NCI-H526 treated with DMSO at 0.1 percent for 48 hours (cell line): ENCODE data around the gene SSH3.
"Not testable (repeated sequence)": the region's sequence is repeated elsewhere in the genome, so short reads cannot be mapped to it uniquely, and the experiment has no call there.

Experiments used
- DNase-seq: peaks from one replicate; lab custom pipeline; 2025; lab: John Stamatoyannopoulos, UW

SSH3 gene

GRCh38 chr11:67312187-67313021, 9.1 kb downstream of the SSH3 start:
- DNase-seq = no peak

GRCh38 chr11:67313125-67313890, 10.0 kb downstream of the SSH3 start:
- no peak for DNase-seq

DNA sequence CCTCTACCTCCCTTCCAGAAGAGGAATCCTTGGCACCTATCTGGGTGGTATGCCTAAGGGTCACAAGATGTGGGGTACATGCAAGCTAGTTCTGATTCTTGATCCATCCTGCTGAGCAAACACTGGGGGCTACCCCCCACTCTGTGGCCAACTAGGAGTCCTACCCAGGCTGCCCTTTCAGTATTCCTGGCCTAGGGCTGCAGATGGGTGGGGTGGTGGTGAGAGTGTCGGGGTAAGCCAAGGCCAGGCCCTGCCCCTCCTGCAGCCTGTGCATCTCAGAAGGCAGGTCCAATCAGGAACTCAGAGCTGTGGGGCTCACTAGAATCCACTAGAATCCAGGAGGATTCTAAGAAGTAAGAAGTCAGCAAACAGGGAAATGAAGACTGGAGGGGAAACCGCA, 10.9 kb downstream of the SSH3 start:
- no peak for DNase-seq

- DNase-seq = no peak
Measured at GRCh38 chr11:67315325-67315909, 12.1 kb downstream of the SSH3 start.

- no peak for DNase-seq
Measured at GRCh38 chr11:67316882-67317204, 13.5 kb downstream of the SSH3 start.

DNA sequence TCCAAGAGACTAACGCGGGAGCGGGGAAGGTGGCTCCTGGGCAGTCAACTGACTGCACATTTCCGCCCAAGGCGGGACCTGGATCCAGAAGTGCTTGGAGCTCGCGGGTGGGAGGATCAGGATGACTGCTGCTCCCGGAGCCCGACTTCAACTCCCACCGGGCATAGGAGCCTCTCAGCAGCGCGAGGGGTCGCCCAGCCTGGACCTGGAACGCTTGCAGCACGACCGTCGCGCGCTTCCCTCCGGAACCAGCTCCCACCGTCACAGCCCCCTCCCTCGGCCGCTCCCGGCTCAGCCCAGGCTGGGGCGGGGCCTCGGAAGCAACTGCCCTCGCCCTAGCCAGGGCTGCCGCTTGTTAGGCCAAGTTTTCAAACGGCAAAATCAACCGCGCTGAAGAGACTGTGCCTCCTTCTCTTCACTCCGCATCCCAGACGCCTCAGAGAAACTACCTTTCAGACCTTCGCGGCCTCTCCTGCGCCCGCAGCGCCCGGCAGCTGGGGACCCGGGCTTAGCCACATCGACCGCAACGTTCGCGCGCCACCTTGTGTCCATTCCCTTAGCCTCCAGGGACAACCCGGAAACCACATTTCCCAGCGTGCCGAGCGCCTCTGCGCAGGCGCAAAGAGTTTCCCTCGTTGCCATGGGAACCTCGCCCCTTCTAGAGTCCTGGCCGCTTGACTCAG, 14.0 kb downstream of the SSH3 start:
- peak; percentile 95 for DNase-seq

- DNase-seq = no peak
Measured at GRCh38 chr11:67317888-67318555, 14.7 kb downstream of the SSH3 start.

GRCh38 chr11:67318876-67319275, 15.5 kb downstream of the SSH3 start:
- DNase-seq = not testable (repeated sequence)

GRCh38 chr11:67320011-67320410, 16.7 kb downstream of the SSH3 start:
- DNase-seq = no peak

GRCh38 chr11:67320691-67321090, 17.4 kb downstream of the SSH3 start:
- DNase-seq = no peak

DNA sequence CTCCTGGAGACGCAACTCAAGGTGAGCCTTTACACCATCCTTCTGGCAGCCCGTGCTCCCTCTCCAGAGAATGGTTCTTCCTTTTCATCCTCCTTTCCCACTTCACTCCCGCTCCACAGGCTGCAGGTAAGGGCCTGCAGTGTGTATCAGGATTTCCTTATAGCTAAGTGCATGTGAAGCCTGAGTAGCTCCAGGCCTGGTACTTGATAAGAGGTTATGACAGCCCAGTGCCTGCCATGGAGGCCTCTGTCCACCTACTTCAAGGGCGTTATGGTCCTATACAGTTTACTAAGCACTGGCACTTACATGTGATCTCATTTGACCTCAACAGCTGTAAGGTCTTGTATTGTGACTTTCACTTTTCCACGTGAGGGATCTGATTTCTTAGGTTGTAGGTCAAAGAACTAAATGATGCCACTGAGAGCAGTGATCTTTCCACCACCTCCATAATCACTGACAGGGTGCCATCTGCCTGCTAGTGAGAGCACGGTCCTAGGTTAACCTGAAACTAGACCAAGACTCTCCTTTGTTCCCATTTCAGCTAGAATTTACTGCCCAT, 18.1 kb downstream of the SSH3 start:
- DNase-seq = no peak

- DNase-seq = no peak
Measured at GRCh38 chr11:67322049-67322448, 18.7 kb downstream of the SSH3 start.

GRCh38 chr11:67323526-67323925, 20.2 kb downstream of the SSH3 start:
- no peak for DNase-seq

DNA sequence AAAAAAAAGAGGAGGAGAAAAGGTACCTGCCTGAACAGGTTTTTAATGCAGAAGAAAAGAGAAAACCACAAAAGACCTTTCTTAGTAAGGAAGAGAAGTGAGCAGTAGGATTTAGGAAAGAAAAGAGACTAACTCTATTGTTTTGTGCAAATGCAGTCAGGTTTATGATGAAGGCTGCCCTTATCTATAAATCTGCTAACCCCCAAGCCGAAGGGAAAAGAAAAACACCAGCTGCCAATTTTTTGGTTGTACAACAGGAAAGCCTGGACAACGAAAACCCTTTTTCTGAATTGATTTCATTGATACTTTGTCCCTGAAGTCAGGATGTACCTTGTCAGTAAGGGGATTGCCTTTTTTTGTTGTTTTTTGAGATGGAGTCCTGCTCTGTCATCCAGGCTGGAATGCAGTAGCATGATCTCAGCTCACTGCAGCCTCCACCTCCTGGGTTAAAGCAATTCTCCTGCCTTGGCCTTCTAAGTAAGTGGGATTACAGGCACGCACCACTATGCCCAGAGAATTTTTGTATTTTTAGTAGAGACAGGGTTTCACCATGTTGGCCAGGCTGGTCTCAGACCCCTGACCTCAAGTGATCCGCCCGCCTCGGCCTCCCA, 28.9 kb downstream of the SSH3 start:
- no peak for DNase-seq

DNA sequence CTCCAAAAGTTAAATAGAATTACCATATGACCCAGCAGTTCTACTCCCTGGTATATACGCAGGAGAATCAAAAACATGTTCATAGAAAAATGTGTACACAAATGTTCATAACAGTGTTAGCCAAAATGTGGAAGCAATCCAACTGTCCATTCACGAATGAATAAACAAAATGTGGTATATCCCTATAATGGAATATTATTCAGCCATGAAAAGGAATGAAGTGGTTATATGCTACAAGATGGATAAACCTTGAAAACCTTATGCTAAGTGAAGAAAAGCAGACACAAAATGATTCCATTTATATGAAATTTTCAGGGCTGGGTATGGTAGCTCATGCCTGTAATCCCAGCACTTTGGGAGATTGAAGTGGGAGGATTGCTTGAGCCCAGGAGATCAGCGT, 33.9 kb downstream of the SSH3 start:
- DNase-seq = no peak

DNA sequence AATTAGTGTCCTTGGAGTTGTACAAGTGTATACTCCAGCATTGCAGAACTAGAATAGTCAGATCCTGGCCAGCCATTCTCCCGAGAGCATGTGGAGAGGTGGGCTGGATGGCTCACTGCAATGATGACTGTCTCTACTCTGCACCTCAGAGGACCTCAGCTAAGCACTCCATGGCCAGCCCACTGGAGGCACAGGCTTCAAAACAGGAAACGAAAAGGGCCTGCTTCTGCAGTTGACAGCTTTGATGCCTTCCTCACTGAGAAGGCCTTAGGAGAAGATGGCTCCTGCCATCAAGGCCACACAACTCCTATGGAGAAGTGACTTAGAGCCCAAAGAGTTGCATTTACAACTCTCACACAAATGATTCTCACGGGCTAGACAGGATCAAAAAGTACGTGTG, 40.9 kb downstream of the SSH3 start:
- DNase-seq = no peak

DNA sequence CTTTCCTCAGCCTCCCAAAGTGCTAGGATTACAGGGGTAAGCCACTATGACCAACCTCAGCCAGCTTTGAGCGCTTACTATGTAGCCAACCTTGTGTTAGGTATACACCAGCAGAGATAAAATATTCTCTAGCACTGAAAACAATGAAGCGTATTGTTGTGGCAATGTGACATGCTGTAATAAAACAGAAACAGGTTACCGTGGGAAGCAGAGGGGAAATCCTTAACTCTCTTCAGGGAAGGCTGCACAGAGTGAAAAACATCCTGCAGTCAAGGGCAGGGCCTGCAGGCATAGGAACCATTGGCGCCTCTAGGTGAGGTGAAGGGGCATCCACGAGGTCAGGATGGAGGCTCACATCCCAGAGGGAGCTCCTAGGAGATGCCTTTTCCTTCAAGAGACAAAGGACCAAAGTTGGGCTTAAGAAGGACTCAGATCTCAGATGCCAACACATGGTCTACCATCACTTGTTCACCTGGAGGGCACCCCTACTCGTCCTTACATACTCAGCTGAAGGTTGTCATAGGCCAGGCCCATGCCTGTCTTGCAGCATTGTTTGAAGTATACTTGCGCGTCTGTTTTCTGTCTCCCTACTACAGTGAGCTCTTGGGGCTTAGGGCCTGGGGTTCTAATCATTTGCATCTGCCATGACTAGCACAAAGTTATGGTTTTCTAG, 42.1 kb downstream of the SSH3 start:
- peak; percentile 33 for DNase-seq

DNA sequence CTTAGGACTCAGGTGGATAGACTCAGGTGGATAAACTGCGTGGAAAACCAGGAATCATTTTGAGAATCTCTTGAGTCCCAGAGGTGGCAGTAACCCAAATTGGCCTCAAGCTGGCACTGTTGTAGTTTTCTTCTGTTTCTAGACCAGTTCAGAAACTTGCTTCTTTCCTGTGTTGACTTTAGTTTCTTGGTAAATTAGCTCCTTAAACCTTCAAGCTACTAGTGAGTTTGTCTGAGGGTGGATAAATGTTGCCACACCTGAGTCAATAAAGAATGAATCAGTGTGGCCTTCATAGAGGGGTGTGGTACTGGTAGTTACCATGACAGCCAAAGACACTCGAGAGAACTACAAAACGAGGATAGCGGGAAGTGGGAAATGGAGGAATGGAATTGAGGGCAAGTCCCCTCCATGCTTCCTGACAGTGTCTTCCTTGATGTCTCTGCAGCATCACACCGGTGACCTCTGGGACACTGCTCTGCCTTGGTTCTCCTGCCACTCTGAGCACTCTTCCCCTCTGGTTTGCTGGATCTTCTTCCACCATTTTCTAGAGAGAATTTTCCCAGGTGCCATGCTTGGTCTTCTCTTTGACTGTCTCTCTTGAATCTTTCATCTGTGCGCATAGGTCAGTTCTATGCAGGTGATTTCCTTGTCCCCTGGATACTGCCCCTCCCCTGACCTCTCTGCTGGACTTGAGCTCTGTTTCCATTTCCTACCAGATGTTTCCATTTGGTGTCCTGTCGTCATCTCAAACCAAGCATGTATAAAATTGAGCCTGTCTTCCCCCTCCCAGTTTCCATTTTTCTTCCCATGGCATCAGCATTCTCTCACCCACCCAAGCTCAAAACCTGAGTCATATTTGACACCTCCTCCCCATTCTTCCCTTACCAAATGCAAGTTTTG, 42.8 kb downstream of the SSH3 start:
- no peak for DNase-seq

- no peak for DNase-seq
Measured at GRCh38 chr11:67347964-67348749, 44.8 kb downstream of the SSH3 start.
